HG02759 (cell line): ENCODE results near the gene CCR9.
A peak's percentile ranks its signal among the peaks of the same experiment; 100 is the strongest.
"Not testable (repeated sequence)": the region's sequence is repeated elsewhere in the genome, so short reads cannot be mapped to it uniquely, and the experiment has no call there.

Source experiments
- ATAC-seq: cut with Tn5 transposase; IDR thresholded peaks from one replicate; pipeline ENCODE4 v1.9.1; 2021; ENCODE audit warnings: mild to moderate bottlenecking, moderate library complexity; ENCODE audit not compliant: unreplicated experiment

CCR9 gene

GRCh38 chr3:45885979-45886705, at the start of gene CCR9:
Gene CCR9, plus strand, starts transcription at chr3:45886543. Its CDS starts 8,391 bp downstream, at chr3:45894934.
- ATAC-seq = no peak

GRCh38 chr3:45838466-45838865, 47.9 kb upstream of the CCR9 start:
- ATAC-seq = no peak

GRCh38 chr3:45841420-45841756, 45.0 kb upstream of the CCR9 start:
- ATAC-seq = peak; percentile 14

GRCh38 chr3:45841757-45842491, 44.4 kb upstream of the CCR9 start, which contains the start of gene LZTFL1:
Gene LZTFL1, minus strand, starts transcription at chr3:45842119. Its CDS starts 128 bp downstream, at chr3:45841991.
- ATAC-seq = peak; percentile 93

GRCh38 chr3:45842851-45843625, 43.3 kb upstream of the CCR9 start:
- ATAC-seq = no peak

- ATAC-seq = no peak
These were observed 41.7 kb upstream of the CCR9 start for GRCh38 chr3:45844616-45845015.

- ATAC-seq = no peak
These were observed 38.0 kb upstream of the CCR9 start for GRCh38 chr3:45848392-45848791.

- ATAC-seq = no peak
These were observed 33.5 kb upstream of the CCR9 start for GRCh38 chr3:45852828-45853227.

- ATAC-seq = not testable (repeated sequence)
These were observed 30.0 kb upstream of the CCR9 start for GRCh38 chr3:45856323-45856722.

GRCh38 chr3:45857024-45857423, 29.3 kb upstream of the CCR9 start:
- not testable (repeated sequence) for ATAC-seq

GRCh38 chr3:45858809-45859543, 27.4 kb upstream of the CCR9 start:
- no peak for ATAC-seq

GRCh38 chr3:45860481-45860880, 25.9 kb upstream of the CCR9 start:
- no peak for ATAC-seq

GRCh38 chr3:45861043-45861719, 25.2 kb upstream of the CCR9 start:
- peak; percentile 58 for ATAC-seq

GRCh38 chr3:45864760-45865519, 21.4 kb upstream of the CCR9 start:
- ATAC-seq = peak; percentile 71

GRCh38 chr3:45865563-45865962, 20.8 kb upstream of the CCR9 start:
- no peak for ATAC-seq

- ATAC-seq = no peak
These were observed 18.1 kb upstream of the CCR9 start for GRCh38 chr3:45868213-45868612.

- ATAC-seq = no peak
These were observed 17.7 kb upstream of the CCR9 start for GRCh38 chr3:45868650-45869049.

GRCh38 chr3:45869638-45870037, 16.7 kb upstream of the CCR9 start:
- no peak for ATAC-seq

GRCh38 chr3:45870099-45870498, 16.2 kb upstream of the CCR9 start:
- ATAC-seq = no peak

GRCh38 chr3:45871780-45872179, 14.6 kb upstream of the CCR9 start:
- ATAC-seq = no peak
